Omental fat pad (tissue), 4 donors: ENCODE results near the gene ALG2. TPM values are rescaled to one million over a fixed set of nuclear protein-coding genes. Genes with fewer than 3 reads are reported as not detected.
"Not testable (repeated sequence)": the region's sequence is repeated elsewhere in the genome, so short reads cannot be mapped to it uniquely, and the experiment has no call there.

Experiments
- ATAC-seq: fragments of 150-250 bp; one replicate; pipeline ENCODE4 v1.9.1; 2016; ENCODE audit warnings: mild to moderate bottlenecking, moderate library complexity; ENCODE audit not compliant: low FRiP score
- DNase-seq: peaks from one replicate; pipeline ENCODE4 v3.0.0-alpha.2; 2019; ENCODE audit warnings: low spot score
- CTCF ChIP-seq, 3 donors: fragments of 450-650 bp; IDR thresholded peaks; one replicate each; pipeline ENCODE4 v1.5.1; 2016 to 2017; ENCODE audit warnings: antibody characterized with exemption in 3 of 3, mild to moderate bottlenecking in 3 of 3, moderate library complexity in 2 of 3
- total RNA-seq, 4 donors: library from RNA; depleted of rRNA; stranded (reverse); fragments of >200 nt; gene quantifications; one replicate each; pipeline ENCODE4 v1.1.0, GENCODE V29; 2016

ALG2 gene
- total RNA-seq, 4 donors from 2014 or later: 29.6 to 62.9 (median 44.5) TPM

GRCh38 chr9:99213197-99213596, 8.5 kb downstream of the ALG2 start:
- ATAC-seq (no peak), DNase-seq (no peak)
- TF ChIP-seq CTCF (IDR thresholded peaks at IDR 0.05): no peak

- DNase-seq (no peak), ATAC-seq (no peak)
- no peak for TF ChIP-seq CTCF (IDR thresholded peaks at IDR 0.05)
Observed at GRCh38 chr9:99211746-99212145, 10.0 kb downstream of the ALG2 start.

- ATAC-seq (no peak), DNase-seq (no peak)
- no peak for TF ChIP-seq CTCF (IDR thresholded peaks at IDR 0.05)
Observed at GRCh38 chr9:99210572-99210971, 11.2 kb downstream of the ALG2 start.

- DNase-seq: no peak
- ATAC-seq: no peak
Observed at GRCh38 chr9:99201603-99202002, 20.1 kb downstream of the ALG2 start.

GRCh38 chr9:99199938-99200539, 21.7 kb downstream of the ALG2 start:
- DNase-seq (no peak), ATAC-seq (no peak)
- TF ChIP-seq CTCF (IDR thresholded peaks at IDR 0.05): no peak

More at GRCh38 chr9:99201603-99202002, 20.1 kb downstream of the ALG2 start:
- no peak for TF ChIP-seq CTCF (IDR thresholded peaks at IDR 0.05)

- no peak for TF ChIP-seq CTCF (IDR thresholded peaks at IDR 0.05)
- DNase-seq (no peak), ATAC-seq (no peak)
Observed at GRCh38 chr9:99197987-99198386, 23.8 kb downstream of the ALG2 start.

- ATAC-seq (no peak), DNase-seq (no peak)
- no peak for TF ChIP-seq CTCF (IDR thresholded peaks at IDR 0.05)
Observed at GRCh38 chr9:99197124-99197630, 24.6 kb downstream of the ALG2 start.

GRCh38 chr9:99196484-99196883, 25.3 kb downstream of the ALG2 start:
- DNase-seq, ATAC-seq: not testable (repeated sequence)
